GM12891 (cell line): ENCODE data around the gene B3GNT2.

Experiments used
- POLR2A ChIP-seq: IDR thresholded peaks from 2 replicates; pipeline ENCODE4 v1.6.1; 2011; ENCODE audit warnings: low read depth, low read length, control low read depth
- SPI1 ChIP-seq: IDR thresholded peaks from 2 replicates; pipeline ENCODE4 v1.6.1; 2011; ENCODE audit warnings: low read depth, low read length, control low read depth

DNA sequence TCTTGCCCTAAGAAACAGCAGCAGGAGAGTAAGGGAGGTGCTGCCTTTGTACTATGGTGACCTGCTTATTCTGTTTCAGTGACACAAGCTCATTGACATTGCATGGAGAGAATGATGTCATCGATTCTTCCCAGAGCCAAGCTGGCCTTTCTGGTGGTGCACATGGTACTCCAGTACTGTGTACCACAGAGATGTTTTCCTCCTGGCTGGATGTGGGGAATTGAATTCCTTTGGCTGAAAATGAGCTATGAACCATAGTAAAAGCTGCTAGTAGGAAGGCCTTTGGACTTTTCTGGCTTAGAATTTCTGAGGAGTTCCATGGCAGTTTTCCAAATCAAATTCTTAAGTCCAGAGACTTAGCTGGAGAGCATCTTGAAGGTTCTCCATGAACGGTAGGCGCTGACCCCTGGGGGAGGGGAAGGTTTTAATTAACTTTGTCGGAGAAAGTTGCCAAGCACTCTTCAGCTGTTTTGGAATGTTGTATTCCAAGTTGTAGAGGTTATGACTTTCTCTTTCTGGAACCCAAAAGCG is 17.1 kb upstream of the B3GNT2 start:
- TF ChIP-seq POLR2A (no peak), SPI1 (no peak)
